Kidney (tissue), 14 donors: ENCODE measurements around the gene CACNA1E. TPM values are rescaled to one million over a fixed set of nuclear protein-coding genes. Genes with fewer than 3 reads are reported as not detected.
A peak's percentile ranks its signal among the peaks of the same experiment; 100 is the strongest.

Source experiments
- DNase-seq, 5 donors: peaks; one replicate each; pipeline ENCODE4 v3.0.0-alpha.2; 2013 to 2020
- FAIRE-seq: peaks from 2 replicates; lab custom pipeline; 2012; peaks lifted over from hg19 to GRCh38; lab: Jason Lieb, UNC
- H3K27ac ChIP-seq, 2 donors: one replicate each; pipeline ENCODE4 v1.7.0; 2013; ENCODE audit warnings: low read depth in 2 of 2, low read length in 2 of 2, inconsistent platforms in 1 of 2
- H3K27me3 ChIP-seq: one replicate; pipeline ENCODE4 v1.7.1; 2013; ENCODE audit warnings: low read length, inconsistent platforms; ENCODE audit not compliant: control insufficient read depth, insufficient read depth
- H3K36me3 ChIP-seq, 3 donors: one replicate each; pipeline versions ENCODE4 v1.7.0 to v1.7.1; 2013; ENCODE audit warnings: low read length in 3 of 3, control low read depth in 1 of 3, inconsistent platforms in 1 of 3; ENCODE audit not compliant: insufficient read depth in 3 of 3, control insufficient read depth in 2 of 3
- H3K4me1 ChIP-seq, 3 donors: one replicate each; pipeline versions ENCODE4 v1.7.0 to v1.7.1; 2013; ENCODE audit warnings: low read length in 3 of 3, inconsistent platforms in 1 of 3, low read depth in 1 of 3; ENCODE audit not compliant: control insufficient read depth in 2 of 3, insufficient read depth in 2 of 3
- H3K4me3 ChIP-seq, 3 donors: one replicate each; pipeline versions ENCODE4 v1.7.0 to v1.8.1; 2013; ENCODE audit warnings: low read length in 3 of 3, control low read depth in 1 of 3, inconsistent platforms in 1 of 3
- H3K9ac ChIP-seq, 3 donors: one replicate each; pipeline versions ENCODE4 v1.7.0 to v1.7.1; 2013; ENCODE audit warnings: low read length in 3 of 3, control low read depth in 1 of 3, inconsistent platforms in 1 of 3
- H3K9me3 ChIP-seq, 3 donors: one replicate each; pipeline versions ENCODE4 v1.7.0 to v1.7.1; 2013; ENCODE audit warnings: low read length in 3 of 3, control low read depth in 1 of 3, inconsistent platforms in 1 of 3; ENCODE audit not compliant: control insufficient read depth in 2 of 3, insufficient read depth in 1 of 3
- CTCF ChIP-seq: IDR thresholded peaks from 3 replicates; pipeline ENCODE4 v1.5.1; 2012; ENCODE audit warnings: mild to moderate bottlenecking, moderate library complexity, borderline replicate concordance; ENCODE audit not compliant: insufficient read depth; ENCODE audit errors: extremely low read depth
- intact Hi-C: fragments of 100-400 bp; cut with DNase I; formaldehyde crosslinking; loops from one replicate; pipeline ENCODE4 v1.11.1; 2022
- polyA plus RNA-seq: library from polyadenylated mRNA; stranded (reverse); fragments of 350-450 nt; fragmentation: Illumina TruSeq; extraction: RNeasy Lipid Tissue Mini Kit (QIAGEN cat#74804); gene quantifications from one replicate; pipeline ENCODE4 v1.2.3, GENCODE V29; 2014; ENCODE audit warnings: low read depth, low replicate concordance; ENCODE audit not compliant: insufficient read depth
- total RNA-seq: library from RNA; stranded (reverse); fragmentation: NEBNext Ultra II Directional; extraction: Animal tissue kit (Norgen Biotek cat#: 25700); gene quantifications from one replicate; pipeline ENCODE4 v1.2.1, GENCODE V29; 2021
- donor health status: control.
- donor health status: control.
- donor health status: control.
- donor health status: control.
- donor health status: control.
- donor health status: DM: yes; HTN: yes; CAD: no.
- donor health status: Normal renal cell carcinoma (clear cell type).

The CACNA1E gene
- total and polyA plus RNA-seq, 2 donors from 2014 or later, result 0.19 TPM

GRCh38 chr1:181469829-181470228 is 13.5 kb upstream of the CACNA1E start:
- Histone ChIP-seq H3K36me3 (no peaks in the 10 kb centered on the region), H3K27me3 (no peaks in the 10 kb centered on the region), H3K9me3 (no peaks in the 10 kb centered on the region), H3K9ac (no peak overlapping the region), H3K4me3 (no peak overlapping the region), H3K4me1 (no peaks in the 10 kb centered on the region), H3K27ac (no peak overlapping the region)
- DNase-seq (peak in 1 of 5 donors; percentile 19), FAIRE-seq (no peak)
- peak; percentile 50 for TF ChIP-seq CTCF
- intact Hi-C loops, result no loop called here

GRCh38 chr1:181475580-181475979 is 7.7 kb upstream of the CACNA1E start:
- no peaks in the 10 kb centered on the region for H3K27me3 ChIP-seq
- no peak overlapping the region for H3K9ac ChIP-seq
- intact Hi-C loops, result no loop called here
- no peaks in the 10 kb centered on the region for H3K9me3 ChIP-seq
- no peak for TF ChIP-seq CTCF
- DNase-seq, result no peak
- H3K4me1 ChIP-seq, result no peaks in the 10 kb centered on the region
- H3K36me3 ChIP-seq, result no peaks in the 10 kb centered on the region
- no peak for FAIRE-seq
- no peak overlapping the region for H3K27ac ChIP-seq
- H3K4me3 ChIP-seq, result no peak overlapping the region

GRCh38 chr1:181476581-181476980 is 6.7 kb upstream of the CACNA1E start:
- no peaks in the 10 kb centered on the region for H3K9me3 ChIP-seq
- H3K27ac ChIP-seq, result no peak overlapping the region
- H3K9ac ChIP-seq, result no peak overlapping the region
- no peak for TF ChIP-seq CTCF
- DNase-seq, result no peak
- no peak overlapping the region for H3K4me3 ChIP-seq
- H3K27me3 ChIP-seq, result peaks cover 4% of the 10 kb centered on the region
- no peaks in the 10 kb centered on the region for H3K4me1 ChIP-seq
- H3K36me3 ChIP-seq, result no peaks in the 10 kb centered on the region
- no peak for FAIRE-seq
- intact Hi-C loops, result no loop called here

- FAIRE-seq, result no peak
- no peak overlapping the region for H3K4me3 ChIP-seq
- H3K9me3 ChIP-seq, result no peaks in the 10 kb centered on the region
- H3K36me3 ChIP-seq, result no peaks in the 10 kb centered on the region
- H3K27ac ChIP-seq, result no peak overlapping the region
- no peak for TF ChIP-seq CTCF
- DNase-seq, result no peak
- intact Hi-C loops, result no loop called here
- peaks cover 13% of the 10 kb centered on the region for H3K27me3 ChIP-seq
- H3K9ac ChIP-seq, result no peak overlapping the region
- H3K4me1 ChIP-seq, result peaks cover 0 to 4% (median 0%) of the 10 kb centered on the region in 3 donors
Measured at GRCh38 chr1:181478306-181478705, 5.0 kb upstream of the CACNA1E start.
